HEK293 (cell line): ENCODE data around the gene PSPH.

Source experiments
- BCL6B ChIP-seq: fragments of 450-650 bp; formaldehyde crosslinking; IDR thresholded peaks from 2 replicates; pipeline ENCODE4 v1.5.1; 2017; ENCODE audit warnings: missing biosample characterization, missing genetic modification characterization
- HOXC10 ChIP-seq: sonication (generic); formaldehyde crosslinking; IDR thresholded peaks from 2 replicates; pipeline ENCODE4 v1.8.1; 2023; ENCODE audit warnings: mild to moderate bottlenecking, missing genetic modification reagents
- PRDM6 ChIP-seq: fragments of 450-650 bp; formaldehyde crosslinking; IDR thresholded peaks from 2 replicates; pipeline ENCODE4 v1.5.1; 2017; ENCODE audit warnings: missing biosample characterization, missing genetic modification characterization
- RBAK ChIP-seq: fragments of 450-650 bp; formaldehyde crosslinking; IDR thresholded peaks from 2 replicates; pipeline ENCODE4 v1.5.1; 2016; ENCODE audit warnings: missing biosample characterization, missing genetic modification characterization
- SP2 ChIP-seq: fragments of 450-650 bp; formaldehyde crosslinking; IDR thresholded peaks from 2 replicates; pipeline ENCODE4 v1.5.1; 2016; ENCODE audit warnings: missing biosample characterization, missing genetic modification characterization
- TSHZ1 ChIP-seq: fragments of 450-650 bp; formaldehyde crosslinking; IDR thresholded peaks from 2 replicates; pipeline ENCODE4 v1.5.1; 2016; ENCODE audit warnings: missing biosample characterization, missing genetic modification characterization, borderline replicate concordance
- ZBTB44 ChIP-seq: fragments of 450-650 bp; IDR thresholded peaks from 2 replicates; pipeline ENCODE4 v1.5.1; 2018; ENCODE audit warnings: missing biosample characterization, mild to moderate bottlenecking, missing genetic modification characterization
- ZNF18 ChIP-seq: fragments of 450-650 bp; formaldehyde crosslinking; IDR thresholded peaks from 2 replicates; pipeline ENCODE4 v1.5.1; 2016; ENCODE audit warnings: missing biosample characterization, missing genetic modification characterization
- ZNF324 ChIP-seq: fragments of 450-650 bp; formaldehyde crosslinking; IDR thresholded peaks from 2 replicates; pipeline ENCODE4 v1.5.1; 2016; ENCODE audit warnings: missing biosample characterization, missing genetic modification characterization
- ZNF398 ChIP-seq: fragments of 450-650 bp; formaldehyde crosslinking; IDR thresholded peaks from 2 replicates; pipeline ENCODE4 v1.5.1; 2017; ENCODE audit warnings: missing biosample characterization, missing genetic modification characterization
- ZNF513 ChIP-seq: fragments of 450-650 bp; IDR thresholded peaks from 2 replicates; pipeline ENCODE4 v1.5.1; 2018; ENCODE audit warnings: missing biosample characterization, missing genetic modification characterization
- ZNF529 ChIP-seq: fragments of 450-650 bp; formaldehyde crosslinking; IDR thresholded peaks from 2 replicates; pipeline ENCODE4 v1.5.1; 2017; ENCODE audit warnings: missing genetic modification characterization, missing biosample characterization; ENCODE audit not compliant: insufficient replicate concordance
- ZNF549 ChIP-seq: fragments of 450-650 bp; IDR thresholded peaks from 2 replicates; pipeline ENCODE4 v1.5.1; 2018; ENCODE audit warnings: missing biosample characterization, missing genetic modification characterization, mild to moderate bottlenecking, inconsistent platforms, moderate library complexity
- ZNF571 ChIP-seq: fragments of 450-650 bp; formaldehyde crosslinking; IDR thresholded peaks from 2 replicates; pipeline ENCODE4 v1.5.0; 2017; ENCODE audit warnings: missing biosample characterization, missing genetic modification characterization
- ZNF600 ChIP-seq: fragments of 450-650 bp; formaldehyde crosslinking; IDR thresholded peaks from 2 replicates; pipeline ENCODE4 v1.5.1; 2016; ENCODE audit warnings: missing biosample characterization, missing genetic modification characterization
- ZNF658 ChIP-seq: fragments of 450-650 bp; formaldehyde crosslinking; IDR thresholded peaks from 2 replicates; pipeline ENCODE4; 2016; ENCODE audit warnings: missing biosample characterization, missing genetic modification characterization
- ZNF660 ChIP-seq: fragments of 450-650 bp; IDR thresholded peaks from 2 replicates; pipeline ENCODE4 v1.5.1; 2018; ENCODE audit warnings: missing biosample characterization, mild to moderate bottlenecking, missing genetic modification characterization
- ZNF692 ChIP-seq: fragments of 450-650 bp; formaldehyde crosslinking; IDR thresholded peaks from 2 replicates; pipeline ENCODE4 v1.5.1; 2016; ENCODE audit warnings: missing biosample characterization, missing genetic modification characterization
- ZNF843 ChIP-seq: fragments of 450-650 bp; formaldehyde crosslinking; IDR thresholded peaks from 2 replicates; pipeline ENCODE4 v1.5.1; 2016; ENCODE audit warnings: missing biosample characterization, missing genetic modification characterization
- ZSCAN18 ChIP-seq: fragments of 450-650 bp; formaldehyde crosslinking; IDR thresholded peaks from 2 replicates; pipeline ENCODE4 v1.5.1; 2016; ENCODE audit warnings: missing biosample characterization, missing genetic modification characterization
- ZXDB ChIP-seq: fragments of 450-650 bp; formaldehyde crosslinking; IDR thresholded peaks from 2 replicates; pipeline ENCODE4 v1.5.1; 2016; ENCODE audit warnings: missing biosample characterization, missing genetic modification characterization

PSPH gene

GRCh38 chr7:55977831-55978230 lies 73.4 kb downstream of the PSPH start (continued):
- TF ChIP-seq ZNF692 (tag by site-specific recombination) (no peak), SP2 (tag by site-specific recombination) (no peak), ZNF549 (tag by site-specific recombination) (0 out of 2 replicates have a peak, but pooled peaks have one; percentile 29), ZNF843 (tag by site-specific recombination) (peak; percentile 87), ZSCAN18 (tag by site-specific recombination) (no peak), ZNF658 (tag by site-specific recombination) (no peak), ZNF600 (0 out of 2 replicates have a peak, but pooled peaks have one; percentile 22), ZNF18 (tag by site-specific recombination) (no peak), BCL6B (tag by site-specific recombination) (peak; percentile 64; the same call in 1 of the 2 replicates), ZNF513 (tag by site-specific recombination) (no peak), ZNF324 (tag by site-specific recombination) (no peak), HOXC10 (CRISPR knock-in tag) (no peak), ZNF660 (no peak), ZNF398 (no peak), TSHZ1 (tag by site-specific recombination) (no peak), ZNF571 (tag by site-specific recombination) (no peak), RBAK (tag by site-specific recombination) (no peak), PRDM6 (tag by site-specific recombination) (peak; percentile 95), ZXDB (tag by site-specific recombination) (peak; percentile 85), ZNF529 (tag by site-specific recombination) (no peak), ZBTB44 (tag by site-specific recombination) (no peak)
